Endothelial cell of umbilical vein (primary cell): ENCODE results near the gene MBOAT1. TPM values are rescaled to one million over a fixed set of nuclear protein-coding genes. Genes with fewer than 3 reads are reported as not detected.

Experiments used
- BruUV-seq: library from RNA; stranded (reverse); fragments of 400-500 nt; replicated peaks from 2 replicates; lab custom pipeline; 2021; lab: Mats Ljungman, UMichigan
- CTCF ChIA-PET: fragments of 300-600, 350-600 bp; sonication (Branson Sonifier 250); formaldehyde crosslinking; loops from one replicate; lab custom pipeline; 2021; ENCODE audit warnings: antibody characterized with exemption, inconsistent platforms; lab: Charles Lee
- POLR2A ChIA-PET: fragments of 300-600, 350-600 bp; sonication (Branson Sonifier 250); formaldehyde crosslinking; loops from one replicate; lab custom pipeline; 2021; ENCODE audit warnings: antibody characterized with exemption, inconsistent platforms; lab: Charles Lee
- DNase-seq: peaks from one replicate; pipeline ENCODE4 v3.0.0-alpha.2; 2011; ENCODE audit warnings: low read depth, low spot score
- FAIRE-seq: peaks from 2 replicates; lab custom pipeline; 2011; peaks lifted over from hg19 to GRCh38; lab: Jason Lieb, UNC
- H2AFZ ChIP-seq: 2 replicates; pipeline ENCODE4 v1.6.0; 2012; ENCODE audit warnings: low read depth, low read length, control low read depth, inconsistent platforms
- H3K27ac ChIP-seq: 2 replicates; pipeline ENCODE4 v1.5.1; 2011; ENCODE audit warnings: low read depth, mild to moderate bottlenecking, control low read depth, low read length, moderate library complexity; ENCODE audit not compliant: insufficient read depth
- H3K27me3 ChIP-seq, 2 experiments: 2 replicates each; pipeline versions ENCODE4 v1.6.0 to v1.6.1; 2011; ENCODE audit warnings: low read length in 2 of 2, mixed read lengths in 1 of 2; ENCODE audit not compliant: control insufficient read depth in 2 of 2, insufficient read depth in 2 of 2
- H3K36me3 ChIP-seq, 2 experiments: 2 replicates in 1 of 2; 3 replicates in 1 of 2; pipeline ENCODE4 v1.5.1; 2011; ENCODE audit warnings: low read length in 2 of 2, mild to moderate bottlenecking in 1 of 2, moderate library complexity in 1 of 2; ENCODE audit not compliant: control insufficient read depth in 2 of 2, insufficient read depth in 2 of 2; ENCODE audit errors: extremely low read depth in 1 of 2
- H3K4me1 ChIP-seq: 3 replicates; pipeline ENCODE4 v1.5.1; 2011; ENCODE audit warnings: mild to moderate bottlenecking, low read length; ENCODE audit not compliant: control insufficient read depth, insufficient read depth; ENCODE audit errors: extremely low read depth
- H3K4me2 ChIP-seq: 2 replicates; pipeline ENCODE4 v1.6.1; 2011; ENCODE audit warnings: low read length, control low read depth, mixed read lengths; ENCODE audit not compliant: insufficient read depth
- H3K4me3 ChIP-seq, 3 experiments: fragments of 200-600 bp in 1 of 3; sonication (generic), shearing (Covaris generic) in 1 of 3; replicated peaks in 1 of 3; 2 replicates each; pipeline ENCODE4 v1.5.1; 2011 to 2016; ENCODE audit warnings: control low read depth in 3 of 3, low read length in 3 of 3, mild to moderate bottlenecking in 2 of 3, inconsistent platforms in 1 of 3, low read depth in 1 of 3, moderate library complexity in 1 of 3; ENCODE audit not compliant: insufficient read depth in 1 of 3
- H3K79me2 ChIP-seq: 2 replicates; pipeline ENCODE4 v1.6.0; 2012; ENCODE audit warnings: low read length, inconsistent platforms; ENCODE audit not compliant: control insufficient read depth, insufficient read depth
- H3K9ac ChIP-seq: replicated peaks from 2 replicates; pipeline ENCODE3; 2011; ENCODE audit warnings: low read length, control low read depth; ENCODE audit not compliant: insufficient read depth; ENCODE audit errors: extremely low read depth
- H3K9me1 ChIP-seq: replicated peaks from 3 replicates; pipeline ENCODE4 v1.6.0; 2011; ENCODE audit warnings: mild to moderate bottlenecking, low read length; ENCODE audit not compliant: control insufficient read depth, insufficient read depth; ENCODE audit errors: extremely low read depth
- H3K9me3 ChIP-seq: replicated peaks from 2 replicates; pipeline ENCODE4 v1.5.1; 2012; ENCODE audit warnings: low read length, inconsistent platforms; ENCODE audit not compliant: control insufficient read depth, insufficient read depth
- H4K20me1 ChIP-seq: replicated peaks from 2 replicates; pipeline ENCODE3; 2011; ENCODE audit warnings: mild to moderate bottlenecking, low read length; ENCODE audit not compliant: control insufficient read depth, insufficient read depth; ENCODE audit errors: extremely low read depth
- CTCF ChIP-seq, 2 donors: IDR thresholded peaks; 1 replicate in 1 of 2; 2 replicates in 1 of 2; pipeline ENCODE4 v1.5.1; 2011; ENCODE audit warnings: low read length in 2 of 2, mild to moderate bottlenecking in 2 of 2, moderate library complexity in 2 of 2, control low read depth in 1 of 2, inconsistent platforms in 1 of 2, low read depth in 1 of 2; ENCODE audit not compliant: insufficient read depth in 1 of 2; ENCODE audit errors: extremely low read depth in 1 of 2
- EZH2 ChIP-seq: IDR thresholded peaks from 2 replicates; pipeline ENCODE4 v1.6.1; 2012; ENCODE audit warnings: borderline replicate concordance, low read depth, mild to moderate bottlenecking, moderate library complexity, low read length, inconsistent platforms; ENCODE audit not compliant: severe bottlenecking
- FOS ChIP-seq: IDR thresholded peaks from 2 replicates; pipeline ENCODE4 v1.6.1; 2011; ENCODE audit warnings: mild to moderate bottlenecking, low read length, moderate library complexity, borderline replicate concordance; ENCODE audit not compliant: insufficient read depth
- GATA2 ChIP-seq: IDR thresholded peaks from 2 replicates; pipeline ENCODE4 v1.7.0; 2011; ENCODE audit warnings: low read depth, mild to moderate bottlenecking, moderate library complexity, mixed read lengths, low read length; ENCODE audit not compliant: insufficient read length, insufficient read depth
- JUN ChIP-seq: IDR thresholded peaks from 2 replicates; pipeline ENCODE4 v1.6.1; 2011; ENCODE audit warnings: borderline replicate concordance, low read depth; ENCODE audit not compliant: insufficient read length, insufficient read depth
- MYC ChIP-seq: IDR thresholded peaks from one replicate; pipeline ENCODE4 v1.6.1; 2011; ENCODE audit warnings: mild to moderate bottlenecking, low read depth, low read length
- POLR2A ChIP-seq: IDR thresholded peaks from 2 replicates; pipeline ENCODE4 v1.6.1; 2012; ENCODE audit warnings: low read depth, mild to moderate bottlenecking, control low read depth, low read length
- POLR2AphosphoS5 ChIP-seq: IDR thresholded peaks from 2 replicates; pipeline ENCODE4 v1.6.1; 2012; ENCODE audit warnings: low read depth, mild to moderate bottlenecking, control low read depth, low read length, moderate library complexity; ENCODE audit not compliant: insufficient read depth
- dilution Hi-C: fragments of 300-500 bp; cut with MboI; formaldehyde crosslinking; loops from one replicate; pipeline ENCODE4 v1.15.0; 2019; ENCODE audit warnings: low sequenced_read_pairs; ENCODE audit not compliant: extremely low pct_ligation_motif_present
- intact Hi-C: fragments of 100-400 bp; cut with micrococcal nuclease; formaldehyde crosslinking; loops from one replicate; pipeline ENCODE4 v1.10.0; 2022
- polyA plus RNA-seq, 4 experiments: library from polyadenylated mRNA; depleted of rRNA in 3 of 4; stranded (reverse) in 3 of 4; unstranded in 1 of 4; fragments of >200 nt; gene quantifications; 2 replicates each; pipeline versions ENCODE4 v1.2.1 to v1.2.3, GENCODE V29; 2011 to 2012; ENCODE audit warnings: missing spikeins in 1 of 4
- total RNA-seq: library from RNA; stranded (reverse); gene quantifications from 2 replicates; pipeline ENCODE4 v1.2.3, GENCODE V29; 2021
- TF ChIP-seq, protein P1 (sequence below): IDR thresholded peaks from 2 replicates; pipeline ENCODE4 v1.6.1; 2011; ENCODE audit not compliant: insufficient read depth, insufficient read length

MBOAT1 gene
- total and polyA plus RNA-seq, 2 donors (not counting 3 experiments of a cell fraction or from before 2014, with no cell fraction given), result 2.1 to 5.4 TPM

GRCh38 chr6:20207088-20207418 lies 5.2 kb downstream of the MBOAT1 start:
- no peak overlapping the region for H3K9ac ChIP-seq
- no peak overlapping the region for H2AFZ ChIP-seq
- no peaks in the 10 kb centered on the region for H3K9me3 ChIP-seq
- no peaks in the 10 kb centered on the region for H3K36me3 ChIP-seq
- no peaks in the 10 kb centered on the region for H3K27me3 ChIP-seq
- H4K20me1 ChIP-seq, result no peaks in the 10 kb centered on the region
- FAIRE-seq (no peak), DNase-seq (no peak)
- no peak overlapping the region for H3K4me3 ChIP-seq
- intact Hi-C loops, result no loop called here
- BruUV-seq, result no TSS peak
- no peak overlapping the region for H3K27ac ChIP-seq
- no peaks in the 10 kb centered on the region for H3K9me1 ChIP-seq
- TF ChIP-seq, protein P1, sequence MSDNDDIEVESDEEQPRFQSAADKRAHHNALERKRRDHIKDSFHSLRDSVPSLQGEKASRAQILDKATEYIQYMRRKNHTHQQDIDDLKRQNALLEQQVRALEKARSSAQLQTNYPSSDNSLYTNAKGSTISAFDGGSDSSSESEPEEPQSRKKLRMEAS, result no peak
- TF ChIP-seq POLR2A (no peak), EZH2 (no peak), FOS (no peak), POLR2AphosphoS5 (no peak), GATA2 (no peak), JUN (no peak), MYC (no peak), CTCF (IDR thresholded peaks at IDR 0.05; ENCODE audit: extremely low read depth in 1 of 2, insufficient read depth in 1 of 2, low read depth in 1 of 2, low read length in 2 of 2) (no peak)
- no peaks in the 10 kb centered on the region for H3K79me2 ChIP-seq
- no peak overlapping the region for H3K4me2 ChIP-seq
- ChIA-PET POLR2A (no interaction called here), CTCF (no interaction called here)
- dilution Hi-C loops, result no loop called here
- H3K4me1 ChIP-seq, result peaks cover 7% of the 10 kb centered on the region
